Measurements from ENCODE around the gene PLXNA4.

Gene PLXNA4

GRCh38 chr7:132250480-132251326 is 325.6 kb downstream of the PLXNA4 start:
- Histone ChIP-seq H3K9ac (no peak overlapping the region), H3K4me1 (peaks cover 0 to 6% (median 0%) of the 10 kb centered on the region in 10 experiments; a peak in 1 of 20 replicates), H3K27me3 (no peaks in the 10 kb centered on the region), H3K4me2 (peak overlapping the region in 1 of 11 experiments; percentile 46; a peak in 1 of 22 replicates), H3K27ac (no peak overlapping the region), H3K4me3 (no peak overlapping the region), H3K36me3 (no peaks in the 10 kb centered on the region), H4K20me1 (no peaks in the 10 kb centered on the region), H3K9me3 (replicated peaks in 1 of 11) (peaks cover under 1 to 5% (median 2%) of the 10 kb centered on the region in 11 experiments; a peak in 15 of 22 replicates)
- TF ChIP-seq Cebpa-rat (IDR thresholded peaks at IDR 0.05): no peak

- H3K27me3 ChIP-seq: no peaks in the 10 kb centered on the region
- no peaks in the 10 kb centered on the region for H4K20me1 ChIP-seq
- H3K4me1 ChIP-seq: peaks cover 0 to 6% (median 0%) of the 10 kb centered on the region in 10 experiments; a peak in 1 of 20 replicates
- no peak for TF ChIP-seq Cebpa-rat (IDR thresholded peaks at IDR 0.05)
- no peak overlapping the region for H3K4me2 ChIP-seq
- no peak overlapping the region for H3K4me3 ChIP-seq
- H3K27ac ChIP-seq: no peak overlapping the region
- peaks cover 7 to 12% (median 10%) of the 10 kb centered on the region in 11 experiments; a peak in 18 of 22 replicates for H3K9me3 ChIP-seq (replicated peaks in 1 of 11)
- H3K9ac ChIP-seq: no peak overlapping the region
- no peaks in the 10 kb centered on the region for H3K36me3 ChIP-seq
Measured at GRCh38 chr7:132249256-132249971, 326.9 kb downstream of the PLXNA4 start.

GRCh38 chr7:132248841-132249240 is 327.4 kb downstream of the PLXNA4 start:
- Histone ChIP-seq H3K9ac (no peak overlapping the region), H3K4me1 (peaks cover 0 to 6% (median 0%) of the 10 kb centered on the region in 10 experiments; a peak in 1 of 20 replicates), H3K4me3 (no peak overlapping the region), H3K9me3 (replicated peaks in 1 of 11) (peaks cover 7 to 12% (median 10%) of the 10 kb centered on the region in 11 experiments; a peak in 18 of 22 replicates), H3K27me3 (no peaks in the 10 kb centered on the region), H3K4me2 (no peak overlapping the region), H4K20me1 (no peaks in the 10 kb centered on the region), H3K36me3 (no peaks in the 10 kb centered on the region), H3K27ac (no peak overlapping the region)
- TF ChIP-seq Cebpa-rat (IDR thresholded peaks at IDR 0.05): no peak

GRCh38 chr7:132247995-132248618 is 328.2 kb downstream of the PLXNA4 start:
- Histone ChIP-seq H3K9me3 (replicated peaks in 1 of 11) (peaks cover 7 to 12% (median 10%) of the 10 kb centered on the region in 11 experiments; a peak in 18 of 22 replicates), H3K4me3 (no peak overlapping the region), H3K9ac (no peak overlapping the region), H4K20me1 (no peaks in the 10 kb centered on the region), H3K36me3 (no peaks in the 10 kb centered on the region), H3K4me1 (peaks cover 0 to 6% (median 0%) of the 10 kb centered on the region in 10 experiments; a peak in 1 of 20 replicates), H3K4me2 (0 out of 22 replicates have a peak overlapping the region, but pooled peaks of 1 of the 11 experiments have one; percentile 2), H3K27ac (no peak overlapping the region), H3K27me3 (no peaks in the 10 kb centered on the region)
- TF ChIP-seq Cebpa-rat (IDR thresholded peaks at IDR 0.05): no peak

- H3K4me2 ChIP-seq: no peak overlapping the region
- TF ChIP-seq Cebpa-rat (IDR thresholded peaks at IDR 0.05): no peak
- no peaks in the 10 kb centered on the region for H3K27me3 ChIP-seq
- H3K9ac ChIP-seq: no peak overlapping the region
- H3K4me3 ChIP-seq: no peak overlapping the region
- H4K20me1 ChIP-seq: no peaks in the 10 kb centered on the region
- H3K9me3 ChIP-seq (replicated peaks in 1 of 11): peaks cover 7 to 12% (median 10%) of the 10 kb centered on the region in 11 experiments; a peak in 18 of 22 replicates
- peaks cover 0 to 7% (median 0%) of the 10 kb centered on the region in 10 experiments; a peak in 2 of 20 replicates for H3K4me1 ChIP-seq
- no peak overlapping the region for H3K27ac ChIP-seq
- no peaks in the 10 kb centered on the region for H3K36me3 ChIP-seq
Measured at GRCh38 chr7:132246591-132246990, 329.7 kb downstream of the PLXNA4 start.

GRCh38 chr7:132245539-132245938 is 330.7 kb downstream of the PLXNA4 start:
- H3K9me3 ChIP-seq (replicated peaks in 1 of 11): peaks cover 7 to 12% (median 10%) of the 10 kb centered on the region in 11 experiments; a peak in 18 of 22 replicates
- TF ChIP-seq Cebpa-rat (IDR thresholded peaks at IDR 0.05): no peak

GRCh38 chr7:132244903-132245480 is 331.3 kb downstream of the PLXNA4 start:
- Histone ChIP-seq H3K36me3 (no peaks in the 10 kb centered on the region), H3K9ac (no peak overlapping the region), H4K20me1 (no peaks in the 10 kb centered on the region), H3K4me2 (no peak overlapping the region), H3K27ac (no peak overlapping the region), H3K4me3 (no peak overlapping the region), H3K27me3 (no peaks in the 10 kb centered on the region), H3K4me1 (peaks cover 0 to 16% (median 0%) of the 10 kb centered on the region in 10 experiments; a peak in 3 of 20 replicates), H3K9me3 (replicated peaks in 1 of 11) (peaks cover 7 to 12% (median 10%) of the 10 kb centered on the region in 11 experiments; a peak in 18 of 22 replicates)
- TF ChIP-seq Cebpa-rat (IDR thresholded peaks at IDR 0.05): no peak

More at GRCh38 chr7:132245539-132245938, 330.7 kb downstream of the PLXNA4 start:
- H3K27ac ChIP-seq: no peak overlapping the region
- no peak overlapping the region for H3K4me3 ChIP-seq
- H4K20me1 ChIP-seq: no peaks in the 10 kb centered on the region
- H3K4me2 ChIP-seq: no peak overlapping the region
- H3K36me3 ChIP-seq: no peaks in the 10 kb centered on the region
- H3K9ac ChIP-seq: no peak overlapping the region
- H3K27me3 ChIP-seq: no peaks in the 10 kb centered on the region
- H3K4me1 ChIP-seq: peaks cover 0 to 13% (median 0%) of the 10 kb centered on the region in 10 experiments; a peak in 3 of 20 replicates

GRCh38 chr7:132243463-132243862 is 332.8 kb downstream of the PLXNA4 start:
- TF ChIP-seq Cebpa-rat (IDR thresholded peaks at IDR 0.05): no peak
- H4K20me1 ChIP-seq: no peaks in the 10 kb centered on the region
- no peak overlapping the region for H3K4me3 ChIP-seq
- H3K27ac ChIP-seq: no peak overlapping the region
- H3K9ac ChIP-seq: no peak overlapping the region
- H3K4me2 ChIP-seq: no peak overlapping the region
- H3K27me3 ChIP-seq: no peaks in the 10 kb centered on the region
- no peaks in the 10 kb centered on the region for H3K36me3 ChIP-seq
- H3K4me1 ChIP-seq: peaks cover 0 to 16% (median 0%) of the 10 kb centered on the region in 10 experiments; a peak in 3 of 20 replicates
- peaks cover 7 to 12% (median 10%) of the 10 kb centered on the region in 11 experiments; a peak in 18 of 22 replicates for H3K9me3 ChIP-seq (replicated peaks in 1 of 11)
